Measurements from ENCODE around the gene IFT80.
"Not testable (repeated sequence)": the region's sequence is repeated elsewhere in the genome, so short reads cannot be mapped to it uniquely, and the experiment has no call there.

Gene IFT80

DNA sequence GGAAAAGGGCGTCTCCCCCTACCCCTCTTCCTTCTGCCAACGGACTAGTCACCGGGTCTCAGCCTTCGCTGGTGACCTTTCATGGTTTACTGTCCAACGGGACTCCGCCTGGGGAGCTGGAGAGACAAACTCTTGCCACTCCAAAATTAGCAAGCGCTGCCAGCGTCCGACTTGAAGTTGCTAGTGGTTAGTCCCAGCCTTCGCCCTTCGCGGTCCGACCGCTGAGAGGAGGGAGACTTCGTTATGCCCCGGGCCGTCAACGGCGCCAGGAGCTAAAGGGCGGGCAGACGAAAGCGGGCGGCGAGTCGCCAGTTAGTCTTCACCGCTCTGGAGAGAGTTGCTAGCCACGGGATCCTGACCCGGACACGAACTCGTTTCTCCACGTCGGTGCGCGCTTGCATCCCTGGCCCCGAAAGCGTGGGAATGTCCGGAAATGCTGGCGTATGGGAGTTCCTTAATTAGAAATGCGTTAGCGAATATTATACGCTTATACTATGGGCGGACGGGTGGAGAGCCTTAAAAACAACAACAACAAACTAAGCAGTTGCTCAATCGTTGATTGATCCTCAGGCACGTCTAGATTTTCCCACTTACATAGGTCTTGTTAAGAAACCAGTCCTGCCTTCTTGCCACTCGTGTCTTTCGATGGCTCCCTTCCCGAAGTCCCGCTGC is 1.1 kb upstream of the IFT80 start:
- no peak for DNase-seq

DNA sequence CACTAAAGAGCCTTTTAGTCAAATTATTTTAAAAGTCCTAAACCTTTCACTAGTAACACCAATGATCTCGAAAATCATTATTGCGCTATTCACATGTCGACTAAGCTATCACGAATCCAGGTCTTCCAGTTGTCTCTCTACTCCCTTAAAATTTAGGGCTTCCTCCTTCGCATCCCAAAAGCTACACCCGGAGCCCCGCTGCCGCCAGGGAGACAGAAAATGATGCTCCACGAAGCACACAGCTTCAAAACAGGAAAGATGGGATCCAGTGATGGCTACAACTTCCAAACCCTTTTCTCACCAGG is 253 bp downstream of the IFT80 start:
- no peak for DNase-seq

DNA sequence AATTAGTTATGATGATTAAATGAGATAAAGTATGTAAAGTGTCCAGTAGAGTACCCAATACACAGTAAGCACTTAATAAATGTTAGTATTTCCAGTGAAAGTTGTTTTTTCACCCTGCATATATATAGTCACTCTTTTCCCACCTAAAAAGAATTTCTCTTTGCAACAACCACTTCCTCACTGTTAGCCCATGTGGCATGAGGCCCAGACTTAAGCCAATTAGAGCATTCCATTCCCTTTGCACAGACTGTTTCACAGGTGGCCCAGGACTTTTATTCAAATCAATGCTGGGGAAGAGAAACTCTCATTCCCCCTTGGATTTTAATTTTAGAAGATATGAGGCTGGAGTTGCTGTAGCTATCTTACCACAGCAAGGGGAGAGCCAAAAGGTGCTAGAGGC is 3.7 kb downstream of the IFT80 start:
- DNase-seq: no peak

DNA sequence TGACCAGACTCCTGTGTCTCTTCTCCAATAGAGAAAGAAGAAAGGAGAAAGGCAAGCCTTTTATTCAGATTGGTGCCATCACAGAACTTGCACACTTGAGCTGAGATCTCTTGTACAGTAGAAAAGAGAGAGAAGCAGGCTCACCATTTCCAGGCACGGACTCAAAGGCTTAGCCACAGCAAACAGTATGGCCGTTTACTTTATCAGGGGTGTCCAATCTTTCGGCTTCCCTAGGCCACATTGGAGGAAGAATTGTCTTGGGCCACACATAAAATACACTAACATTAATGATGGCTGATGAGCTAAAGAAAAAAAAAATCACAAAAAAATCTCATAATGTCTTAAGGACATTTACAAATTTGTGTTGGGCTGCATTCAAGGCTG is 5.0 kb downstream of the IFT80 start:
- DNase-seq: no peak

DNA sequence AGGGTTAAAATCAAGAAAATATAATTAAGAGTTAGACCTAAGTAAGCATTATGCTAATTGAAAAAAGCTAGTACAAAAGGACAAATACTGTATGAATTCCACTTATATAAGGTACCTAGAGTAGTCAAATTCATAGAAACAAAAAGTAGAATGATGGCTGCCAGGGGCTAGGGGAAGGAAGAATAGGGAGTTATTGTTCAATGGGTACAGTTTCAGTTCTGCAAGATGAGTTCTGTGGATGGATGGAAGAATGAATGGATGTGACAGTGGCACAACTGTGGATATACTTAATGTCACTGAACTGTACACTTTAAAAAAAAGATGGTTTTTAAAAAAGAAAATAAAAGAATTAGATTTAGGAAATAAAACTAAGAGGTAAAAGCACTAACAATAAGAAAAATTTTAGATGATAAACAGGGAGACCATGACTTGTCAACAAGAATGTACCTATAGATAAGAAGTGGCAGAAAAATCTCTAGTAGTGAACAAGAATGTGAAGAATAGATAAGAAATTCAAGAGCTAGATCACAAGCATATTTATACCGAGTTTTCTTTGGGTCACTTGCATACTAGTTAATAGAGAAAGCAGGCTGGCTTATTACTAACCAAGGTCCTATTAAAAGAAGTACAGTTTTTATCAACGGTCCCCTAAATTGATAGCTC is 5.5 kb downstream of the IFT80 start:
- no peak for DNase-seq

DNA sequence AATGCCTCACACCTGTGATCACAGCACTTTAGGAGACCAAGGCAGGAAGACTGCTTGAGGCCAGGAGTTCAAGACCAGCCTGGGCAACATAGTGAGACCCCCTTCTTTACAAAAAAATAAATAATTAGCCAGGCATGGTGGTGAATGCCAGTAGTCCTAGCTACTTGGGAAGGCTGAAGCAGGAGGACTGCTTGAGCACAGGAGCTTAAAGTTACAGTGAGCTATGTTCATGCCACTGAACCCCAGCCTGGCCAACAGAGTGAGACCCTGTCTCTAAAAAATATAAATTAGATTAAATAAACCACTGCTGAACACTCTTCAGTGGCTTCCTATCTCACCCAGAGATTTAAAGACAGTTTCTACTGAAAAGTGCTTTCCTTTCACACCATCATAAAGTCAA is 6.2 kb downstream of the IFT80 start:
- DNase-seq: no peak

DNA sequence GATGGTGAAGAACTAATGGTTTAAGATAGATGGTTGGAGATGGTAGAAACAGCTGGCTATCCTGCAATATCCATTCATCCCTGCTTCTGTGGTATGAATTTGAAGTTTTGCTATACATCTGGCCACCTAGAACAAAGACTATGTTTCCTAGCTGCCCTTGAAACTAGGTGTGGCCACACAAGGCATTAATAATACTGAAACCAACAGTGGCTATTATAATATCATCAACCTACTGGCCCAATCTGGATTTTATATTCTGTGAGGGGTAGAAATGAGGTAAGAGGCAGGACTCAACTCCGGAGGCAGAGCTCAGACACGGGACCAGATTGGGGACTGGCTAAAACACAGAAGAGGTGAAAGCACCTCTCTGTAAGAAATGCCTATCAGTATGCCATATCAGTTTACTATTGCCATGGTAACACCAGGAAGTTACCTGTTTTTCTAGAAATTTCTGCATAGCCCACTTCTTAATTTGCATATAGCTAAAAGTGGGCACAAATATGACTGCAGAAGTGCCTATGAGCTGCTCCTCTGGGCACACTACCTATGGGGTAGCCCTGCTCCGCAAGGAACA is 8.4 kb downstream of the IFT80 start:
- DNase-seq: no peak

DNA sequence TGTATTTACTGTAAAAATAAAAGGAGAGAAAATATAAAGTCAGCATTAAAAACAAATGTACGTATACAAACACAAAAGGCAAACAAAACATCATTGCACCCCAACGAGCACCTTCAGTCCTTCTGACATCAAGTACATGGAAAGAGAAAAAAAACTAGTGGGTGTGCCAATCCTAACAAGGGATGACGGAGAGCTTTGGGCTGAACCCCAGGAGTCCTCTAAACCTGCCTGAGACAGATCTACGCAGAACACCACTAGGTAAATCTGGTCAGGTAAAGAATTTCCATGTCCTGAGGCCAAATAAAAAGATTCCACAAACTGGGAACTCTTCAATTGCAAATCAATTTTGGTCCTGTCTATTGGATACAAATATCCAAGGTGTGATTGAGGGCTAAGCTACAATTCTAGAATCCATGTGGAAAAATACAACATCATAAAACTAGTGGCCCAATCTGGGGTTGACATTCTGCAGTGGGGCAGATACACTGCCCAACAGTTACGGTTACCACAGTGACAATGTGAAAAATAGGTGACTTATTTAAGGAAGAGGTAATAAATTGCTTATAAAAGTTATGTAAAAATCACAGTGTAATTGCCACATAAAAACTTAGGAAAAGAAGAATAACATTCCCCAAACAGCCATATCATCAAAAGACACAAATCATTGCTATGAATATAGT is 14.2 kb downstream of the IFT80 start:
- DNase-seq: no peak

DNA sequence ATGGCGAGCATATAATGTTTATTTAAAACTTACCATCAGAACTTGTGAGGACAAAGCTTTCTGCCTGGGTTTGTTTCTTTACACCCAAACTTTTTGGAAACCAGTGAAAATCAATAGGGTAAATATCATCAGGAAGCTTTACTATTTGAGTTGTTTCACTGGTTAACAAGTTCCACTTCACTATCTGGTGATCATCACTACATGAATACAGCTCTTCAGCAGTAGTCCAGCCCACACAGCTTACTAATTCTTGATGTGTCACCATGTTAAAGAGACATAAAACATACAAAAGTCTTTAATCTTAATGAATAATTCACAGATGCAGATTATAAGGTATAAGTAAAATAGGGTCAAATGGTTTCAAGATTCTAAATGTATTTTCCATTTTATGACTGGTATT is 17.6 kb downstream of the IFT80 start:
- no peak for DNase-seq

DNA sequence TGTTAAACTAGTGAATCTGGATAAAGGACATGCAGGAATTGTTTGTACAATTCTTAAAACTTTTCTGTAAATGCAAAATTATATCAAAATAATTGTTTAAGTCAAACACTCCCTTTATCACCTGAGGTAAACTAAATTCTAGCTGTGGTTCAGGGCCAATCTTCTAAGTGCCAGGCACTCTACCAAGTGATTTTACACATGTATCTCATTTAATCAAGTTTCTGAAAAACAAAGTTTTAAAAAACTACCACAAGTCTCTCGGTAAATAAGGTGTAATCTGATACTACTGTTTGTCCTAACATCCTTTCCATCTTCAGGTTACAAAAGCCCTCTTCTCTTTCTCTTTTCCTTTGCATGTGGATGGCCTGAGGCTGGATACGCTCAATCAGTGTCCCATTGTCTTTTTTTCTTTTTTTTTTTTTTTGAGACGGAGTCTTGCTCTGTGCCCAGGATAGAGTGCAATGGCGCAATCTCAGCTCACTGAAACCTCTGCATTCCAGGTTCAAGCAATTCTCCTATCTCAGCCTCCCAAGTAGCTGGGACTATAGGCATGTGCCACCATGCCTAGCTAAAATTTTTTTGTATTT is 19.3 kb downstream of the IFT80 start:
- no peak for DNase-seq

DNA sequence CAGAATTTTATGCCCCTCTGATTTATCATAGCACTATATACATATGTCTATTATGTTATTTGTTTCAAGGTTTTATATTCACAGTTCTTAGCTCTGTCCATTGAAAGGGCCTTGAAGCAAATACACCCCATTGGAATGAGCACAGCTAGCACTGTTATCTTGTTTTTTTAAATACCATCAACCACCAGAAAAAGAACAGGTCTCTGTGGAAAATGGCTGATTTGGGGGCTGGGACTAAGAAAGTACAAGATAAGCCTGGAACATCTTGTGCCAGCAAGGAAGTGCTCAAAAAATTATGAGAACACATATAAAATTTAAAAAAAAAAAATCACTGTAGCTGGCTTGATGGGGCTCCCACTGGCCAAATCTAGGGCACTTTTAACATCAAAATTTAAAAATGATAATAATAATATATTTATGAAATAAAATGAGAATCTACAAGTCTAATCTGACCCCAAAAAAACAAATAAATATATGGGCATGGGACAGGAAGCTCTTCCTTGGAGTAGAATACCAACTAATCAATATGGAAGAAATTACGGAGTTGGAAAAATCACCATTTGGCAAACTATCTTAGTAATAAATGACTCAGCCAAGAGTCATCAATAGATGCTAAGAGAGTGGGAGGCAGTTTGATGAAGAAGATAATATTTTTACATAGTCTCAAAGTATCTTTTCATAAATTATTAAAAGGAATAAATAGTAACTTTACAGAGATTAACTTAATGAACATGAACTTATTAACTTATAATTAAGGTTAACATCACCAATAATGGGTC is 20.5 kb downstream of the IFT80 start:
- no peak for DNase-seq

DNA sequence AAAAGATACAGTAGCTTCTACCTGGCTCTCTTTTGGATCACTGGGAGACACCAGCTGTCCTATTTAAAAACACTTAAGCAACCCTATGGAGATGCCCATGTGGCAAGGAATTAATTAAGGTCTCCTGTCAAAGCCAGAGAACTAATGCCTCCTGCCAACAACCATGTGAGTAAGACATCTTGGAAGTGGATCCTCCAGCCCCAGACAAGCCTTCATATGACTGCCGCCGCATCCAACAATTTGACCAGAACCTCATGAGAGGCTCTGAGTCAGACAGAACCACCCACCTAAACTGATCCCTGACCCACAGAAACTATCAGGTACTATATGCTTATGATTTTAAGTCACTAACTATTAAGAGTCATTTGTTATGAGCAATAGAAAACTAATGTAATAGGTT is 22.3 kb downstream of the IFT80 start:
- no peak for DNase-seq

DNA sequence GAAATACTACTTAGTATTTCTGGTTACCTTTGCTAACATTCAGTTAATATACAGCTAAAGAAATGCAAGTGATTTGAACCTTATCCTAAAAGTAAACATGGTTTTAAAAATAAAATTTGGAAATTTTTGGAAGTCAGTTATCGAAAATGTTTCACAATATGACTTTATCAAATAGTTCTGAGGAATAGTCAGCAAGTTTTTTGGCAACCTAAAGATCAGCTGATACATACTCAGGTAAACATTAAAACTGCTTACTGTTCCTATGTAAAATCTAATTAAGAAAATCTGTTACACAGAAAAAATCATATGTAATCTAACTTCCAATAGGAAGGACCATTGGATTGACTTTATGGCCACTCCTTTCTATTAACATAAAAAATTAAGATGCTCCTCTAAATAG is 24.1 kb downstream of the IFT80 start:
- no peak for DNase-seq

DNA sequence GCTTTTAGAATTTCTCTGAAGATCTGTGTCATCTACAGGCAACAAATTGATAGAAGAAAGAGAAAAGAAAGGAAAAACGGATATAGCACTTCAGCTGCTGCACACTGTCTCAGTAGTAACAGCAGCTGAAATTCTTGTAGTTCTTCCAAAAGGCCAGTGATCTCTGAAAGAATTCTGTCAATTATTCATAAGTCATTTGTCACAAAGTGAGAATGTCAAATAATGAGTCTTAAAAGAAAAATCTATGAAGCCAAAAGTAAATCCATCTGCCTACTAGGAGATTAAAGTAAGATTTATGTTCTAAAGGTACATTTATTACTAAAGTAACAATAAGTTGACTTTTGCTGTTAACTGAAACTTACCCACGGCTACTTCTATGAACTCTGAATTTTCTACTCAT is 24.6 kb downstream of the IFT80 start:
- DNase-seq: no peak

DNA sequence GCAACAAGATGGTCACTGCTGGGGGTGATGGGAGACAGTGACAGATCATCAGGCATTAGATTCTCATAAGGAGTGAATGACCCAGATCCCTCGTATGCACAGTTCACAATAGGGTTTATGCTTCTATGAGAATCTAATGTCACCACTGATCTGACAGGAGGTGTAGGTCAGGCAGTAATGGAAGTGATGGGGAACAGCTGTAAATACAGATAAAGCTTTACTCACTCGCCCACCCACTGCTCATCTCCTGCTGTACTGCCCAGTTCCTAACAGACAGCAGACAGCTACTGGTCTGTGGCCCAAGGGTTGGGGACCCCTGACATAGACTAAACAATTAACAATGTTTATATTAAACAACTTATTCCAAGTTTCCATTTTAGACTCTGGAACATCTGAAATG is 25.4 kb downstream of the IFT80 start:
- no peak for DNase-seq

DNA sequence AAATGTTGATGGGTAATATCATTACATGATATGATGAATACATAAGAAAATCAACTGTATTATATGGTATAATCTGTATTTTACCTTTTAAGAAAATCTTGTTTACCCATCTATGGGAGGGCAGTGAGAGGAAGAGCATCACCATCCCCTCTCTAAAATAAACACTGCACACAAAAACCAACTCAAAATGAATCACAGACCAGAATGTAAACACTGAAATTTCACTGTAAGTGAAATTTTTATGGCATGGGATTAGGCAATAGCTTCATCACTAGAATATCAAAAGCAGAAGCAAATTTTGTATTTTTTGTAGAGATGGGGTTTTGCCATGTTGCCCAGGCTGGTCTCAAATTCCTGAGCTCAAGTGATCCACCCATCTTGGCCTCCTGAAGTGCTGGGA is 26.2 kb downstream of the IFT80 start:
- no peak for DNase-seq

DNA sequence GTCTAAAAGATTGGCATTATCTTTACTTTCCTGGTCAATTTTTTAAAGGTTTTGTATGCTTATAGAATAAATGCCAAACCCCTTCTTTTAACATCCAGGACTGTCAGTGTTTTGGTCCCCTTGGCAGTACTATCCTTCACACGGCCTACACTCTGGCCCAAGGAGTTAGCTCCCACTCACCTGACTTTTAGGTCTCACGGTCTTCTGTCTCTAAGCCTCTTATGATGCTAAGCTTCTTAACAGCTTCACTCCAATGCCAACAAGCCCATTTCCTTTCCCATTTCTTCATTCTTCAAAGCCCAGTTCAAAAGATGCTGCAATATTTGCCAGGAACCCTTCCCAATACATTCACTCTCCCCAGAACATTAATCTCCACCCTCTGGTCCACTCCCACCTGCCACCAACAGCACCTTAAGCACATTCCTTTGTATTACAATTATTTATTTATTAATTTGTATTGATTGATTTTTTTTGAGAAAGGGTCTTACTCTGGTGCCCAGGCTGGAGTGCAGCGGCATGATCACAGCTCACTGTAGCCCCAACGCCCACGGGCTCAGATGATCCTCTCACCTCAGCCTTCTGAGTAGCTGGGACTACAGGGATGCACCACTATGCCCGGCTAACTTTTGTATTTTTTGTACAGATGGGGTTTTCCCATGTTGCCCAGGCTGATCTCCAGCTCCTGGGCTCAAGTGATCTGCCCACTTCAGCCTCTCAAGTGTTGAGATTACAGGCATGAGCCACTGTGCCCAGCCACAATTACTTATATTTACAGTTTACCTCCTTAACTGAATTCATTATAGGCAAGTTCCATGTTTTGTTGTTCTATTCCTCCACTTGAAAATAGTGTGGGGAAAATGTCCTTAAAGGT is 27.8 kb downstream of the IFT80 start:
- no peak for DNase-seq

DNA sequence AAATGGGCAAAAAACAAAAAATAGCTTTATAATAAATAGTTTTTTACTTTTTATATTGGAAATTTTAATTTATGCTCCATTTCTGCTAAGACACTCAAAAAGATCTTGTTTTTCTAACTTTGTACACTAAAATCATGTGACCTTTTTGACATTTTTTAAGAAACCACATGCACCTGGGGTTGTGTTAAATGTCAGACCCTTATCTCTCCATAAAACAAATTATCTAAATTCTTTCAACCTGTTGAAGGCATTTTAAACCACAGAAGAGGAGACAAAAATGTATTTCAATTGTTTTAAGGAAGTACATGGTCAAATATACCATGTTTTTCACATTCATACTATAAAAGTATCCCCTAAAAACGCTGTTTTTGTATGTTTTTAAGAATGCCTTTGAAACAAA is 29.2 kb downstream of the IFT80 start:
- DNase-seq: no peak

DNA sequence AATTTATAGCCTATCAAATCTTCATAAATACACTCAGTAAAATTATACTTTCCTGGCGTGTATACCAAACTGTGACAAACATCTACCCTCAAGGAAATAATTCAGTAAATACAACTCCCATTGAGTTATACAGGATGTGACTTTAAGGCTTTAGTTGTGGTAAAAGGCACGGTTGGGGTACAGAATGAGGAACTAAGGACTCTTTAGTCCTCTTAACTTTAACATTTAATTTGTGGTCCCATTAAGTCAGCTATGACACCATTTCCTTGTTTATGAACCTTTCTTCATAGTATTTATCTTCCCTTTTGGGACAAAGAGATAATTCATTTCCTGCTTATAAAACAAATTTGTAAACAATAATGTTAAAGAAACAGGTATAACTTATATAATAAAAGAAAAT is 30.2 kb downstream of the IFT80 start:
- peak; percentile 88 to 92 for DNase-seq

DNA sequence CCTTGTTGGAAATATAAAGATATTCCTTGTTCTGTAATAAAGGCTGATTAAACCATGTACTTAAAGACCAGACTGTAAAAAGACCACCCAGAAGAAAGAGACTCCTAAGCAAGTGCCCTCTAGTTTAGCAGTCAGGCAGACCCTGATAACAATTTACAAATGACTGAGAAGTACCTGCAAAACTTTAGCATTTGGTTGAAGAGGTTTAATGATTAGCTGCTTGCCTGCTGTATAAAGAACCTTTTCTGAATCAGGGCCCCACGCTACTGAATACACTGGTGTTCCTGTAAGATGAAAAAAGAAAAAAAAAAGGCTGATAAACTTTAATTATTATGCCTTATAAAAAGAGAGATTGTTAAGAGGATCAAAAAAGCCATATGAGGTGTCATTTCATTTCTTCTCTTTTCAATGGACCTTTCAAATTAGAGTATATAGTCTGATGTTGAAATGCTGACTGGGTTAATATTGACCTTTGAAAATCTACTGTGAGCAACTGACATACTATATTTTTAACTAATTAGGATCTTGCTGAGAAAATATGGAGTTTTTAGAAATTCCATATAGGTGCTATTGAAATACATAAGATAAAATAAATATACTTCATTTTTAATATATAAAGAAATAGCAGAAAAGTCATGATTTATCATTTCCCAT is 33.0 kb downstream of the IFT80 start:
- DNase-seq: no peak

DNA sequence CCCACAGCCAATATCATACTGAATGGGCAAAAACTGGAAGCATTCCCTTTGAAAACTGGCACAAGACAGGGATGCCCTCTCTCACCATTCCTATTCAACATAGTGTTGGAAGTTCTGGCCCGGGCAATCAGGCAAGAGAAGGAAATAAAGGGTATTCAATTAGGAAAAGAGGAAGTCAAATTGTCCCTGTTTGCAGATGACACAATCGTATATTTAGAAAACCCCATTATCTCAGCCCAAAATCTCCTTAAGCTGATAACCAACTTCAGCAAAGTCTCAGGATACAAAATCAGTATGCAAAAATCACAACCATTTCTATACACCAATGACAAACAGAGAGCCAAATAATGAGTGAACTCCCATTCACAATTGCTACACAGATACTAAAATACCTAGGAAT is 36.1 kb downstream of the IFT80 start:
- DNase-seq: not testable (repeated sequence)

DNA sequence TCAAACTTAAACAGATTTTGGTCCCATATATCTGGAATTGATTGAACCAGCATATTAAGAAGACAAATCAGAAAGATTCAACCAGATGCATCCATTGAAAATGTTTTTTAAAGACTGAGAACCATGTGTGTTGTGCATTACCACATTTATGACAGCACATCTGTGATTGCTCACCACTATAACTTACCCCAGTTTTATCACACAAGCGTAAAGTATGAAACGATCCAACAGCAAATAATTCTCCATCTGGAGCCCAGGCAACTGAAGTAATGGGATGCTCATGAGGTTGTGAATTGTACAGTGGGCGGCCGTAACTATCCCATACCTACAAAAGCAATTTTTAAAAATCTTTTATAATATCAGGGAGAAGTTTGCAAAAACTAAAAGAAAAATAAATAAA is 43.2 kb downstream of the IFT80 start:
- DNase-seq: no peak

All from AML-193 (cell line).